ENCODE measurements around the gene CPS1. TPM values are rescaled to one million over a fixed set of nuclear protein-coding genes. Genes with fewer than 3 reads are reported as not detected.

CPS1 gene
- total RNA-seq, 3 donors from 2014 or later = 5.2 to 10.4 (median 9.2) TPM

DNA sequence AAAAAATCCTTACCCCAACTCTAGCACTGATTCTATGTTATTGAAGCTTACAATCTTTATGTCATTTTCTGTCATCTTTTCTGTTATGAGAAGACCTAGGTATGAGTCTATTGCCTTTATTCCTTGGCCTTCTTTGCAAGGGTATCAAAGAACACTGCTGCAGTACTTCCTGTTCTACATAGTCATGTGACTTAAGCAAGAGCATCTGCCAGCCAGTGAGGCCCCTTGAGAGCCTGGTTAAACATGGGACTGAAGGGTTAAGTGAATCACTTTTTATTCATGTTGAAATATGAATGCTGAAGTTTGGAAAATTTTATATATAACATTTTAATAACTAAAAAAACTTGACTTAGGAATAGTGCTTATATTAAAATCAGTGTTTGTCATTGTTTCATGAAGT, 844 bp upstream of the CPS1 start:
- intact Hi-C loops (cut with DNase I; ENCODE audit: low total_unique reads) = no loop called here
- no peaks in the 10 kb centered on the region for H3K36me3 ChIP-seq
- no peaks in the 10 kb centered on the region for H3K9me3 ChIP-seq
- no peak for DNase-seq (ENCODE audit: low spot score in 2 of 2)
- H3K4me3 ChIP-seq = no peak overlapping the region
- no peaks in the 10 kb centered on the region for H3K4me1 ChIP-seq
- no peak overlapping the region for H3K27ac ChIP-seq
- no peaks in the 10 kb centered on the region for H3K27me3 ChIP-seq
- TF ChIP-seq POLR2A (IDR thresholded peaks at IDR 0.05) (no peak), POLR2AphosphoS5 (IDR thresholded peaks at IDR 0.05) (no peak)
- TF ChIP-seq, protein P1, sequence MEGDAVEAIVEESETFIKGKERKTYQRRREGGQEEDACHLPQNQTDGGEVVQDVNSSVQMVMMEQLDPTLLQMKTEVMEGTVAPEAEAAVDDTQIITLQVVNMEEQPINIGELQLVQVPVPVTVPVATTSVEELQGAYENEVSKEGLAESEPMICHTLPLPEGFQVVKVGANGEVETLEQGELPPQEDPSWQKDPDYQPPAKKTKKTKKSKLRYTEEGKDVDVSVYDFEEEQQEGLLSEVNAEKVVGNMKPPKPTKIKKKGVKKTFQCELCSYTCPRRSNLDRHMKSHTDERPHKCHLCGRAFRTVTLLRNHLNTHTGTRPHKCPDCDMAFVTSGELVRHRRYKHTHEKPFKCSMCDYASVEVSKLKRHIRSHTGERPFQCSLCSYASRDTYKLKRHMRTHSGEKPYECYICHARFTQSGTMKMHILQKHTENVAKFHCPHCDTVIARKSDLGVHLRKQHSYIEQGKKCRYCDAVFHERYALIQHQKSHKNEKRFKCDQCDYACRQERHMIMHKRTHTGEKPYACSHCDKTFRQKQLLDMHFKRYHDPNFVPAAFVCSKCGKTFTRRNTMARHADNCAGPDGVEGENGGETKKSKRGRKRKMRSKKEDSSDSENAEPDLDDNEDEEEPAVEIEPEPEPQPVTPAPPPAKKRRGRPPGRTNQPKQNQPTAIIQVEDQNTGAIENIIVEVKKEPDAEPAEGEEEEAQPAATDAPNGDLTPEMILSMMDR (IDR thresholded peaks at IDR 0.05) = no peak

DNA sequence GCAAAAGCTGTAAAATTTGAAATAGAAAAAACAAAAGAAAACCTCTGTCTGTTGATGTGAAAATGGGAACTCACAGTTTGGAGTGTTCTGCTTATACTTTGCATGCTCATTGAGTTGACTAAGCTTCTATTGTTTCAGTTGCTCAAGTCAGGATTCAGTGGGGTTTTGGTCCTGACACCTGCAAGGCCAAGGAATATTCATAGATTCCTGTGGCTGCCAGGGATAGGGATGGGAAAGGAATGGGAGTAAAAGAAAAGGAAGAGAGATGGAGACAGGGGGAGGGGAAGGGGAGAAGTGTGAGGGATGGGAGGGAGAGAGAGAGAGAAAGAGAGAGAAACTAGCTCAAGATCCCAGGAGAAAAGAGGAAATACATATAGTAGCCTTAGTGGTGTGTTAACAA, 1.3 kb downstream of the CPS1 start:
- intact Hi-C loops (cut with DNase I; ENCODE audit: low total_unique reads) = no loop called here
- Histone ChIP-seq H3K4me3 (no peak overlapping the region), H3K4me1 (no peaks in the 10 kb centered on the region), H3K27me3 (no peaks in the 10 kb centered on the region), H3K9me3 (no peaks in the 10 kb centered on the region), H3K36me3 (no peaks in the 10 kb centered on the region), H3K27ac (no peak overlapping the region)
- TF ChIP-seq POLR2AphosphoS5 (IDR thresholded peaks at IDR 0.05) (no peak), POLR2A (IDR thresholded peaks at IDR 0.05) (no peak)
- TF ChIP-seq, protein P1 (IDR thresholded peaks at IDR 0.05) = no peak
- DNase-seq (ENCODE audit: low spot score in 2 of 2) = no peak

DNA sequence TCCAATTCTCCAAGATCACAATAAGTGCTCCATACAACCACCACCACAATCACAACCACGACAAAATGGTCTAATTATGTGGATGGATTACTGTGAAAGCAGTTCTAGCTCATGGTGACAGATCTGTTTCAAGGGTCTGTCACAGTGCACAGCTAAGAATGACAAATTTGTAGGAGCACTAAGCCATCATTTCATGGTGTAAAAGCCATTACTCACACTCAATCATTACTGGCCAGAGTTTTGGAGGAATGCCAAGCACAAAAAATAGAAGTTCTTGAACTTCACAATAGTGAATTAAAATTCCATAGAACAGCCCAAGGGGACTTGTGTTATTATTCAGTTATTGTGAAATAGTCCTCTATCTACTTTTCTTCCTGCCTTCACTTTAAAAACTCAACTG, 2.3 kb downstream of the CPS1 start:
- H3K27ac ChIP-seq = no peak overlapping the region
- no peaks in the 10 kb centered on the region for H3K36me3 ChIP-seq
- DNase-seq (ENCODE audit: low spot score in 2 of 2) = no peak
- intact Hi-C loops (cut with DNase I; ENCODE audit: low total_unique reads) = no loop called here
- no peaks in the 10 kb centered on the region for H3K4me1 ChIP-seq
- no peaks in the 10 kb centered on the region for H3K9me3 ChIP-seq
- no peaks in the 10 kb centered on the region for H3K27me3 ChIP-seq
- TF ChIP-seq, protein P1 (IDR thresholded peaks at IDR 0.05) = no peak
- TF ChIP-seq POLR2AphosphoS5 (IDR thresholded peaks at IDR 0.05) (no peak), POLR2A (IDR thresholded peaks at IDR 0.05) (no peak)
- H3K4me3 ChIP-seq = no peak overlapping the region

DNA sequence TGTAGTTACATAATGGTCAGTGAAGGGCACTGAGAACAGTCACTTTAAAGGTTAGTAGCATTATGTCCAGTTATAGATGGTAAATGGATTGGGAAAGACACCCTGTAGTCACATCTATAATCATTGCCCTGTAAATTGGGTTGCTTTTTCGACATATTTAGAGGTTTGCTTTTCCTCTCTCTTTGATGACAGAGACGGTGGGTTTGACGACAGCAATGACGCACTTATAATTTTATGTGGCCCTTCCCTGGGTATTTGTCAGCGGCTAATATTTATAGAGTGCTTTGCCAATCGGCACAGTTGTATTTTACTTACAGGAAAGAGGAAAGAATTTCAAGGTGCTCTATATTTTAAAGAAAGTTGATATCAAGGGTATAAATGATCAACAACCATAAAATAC, 2.8 kb downstream of the CPS1 start:
- H3K27me3 ChIP-seq = no peaks in the 10 kb centered on the region
- no peak overlapping the region for H3K27ac ChIP-seq
- H3K4me1 ChIP-seq = no peaks in the 10 kb centered on the region
- no peaks in the 10 kb centered on the region for H3K36me3 ChIP-seq
- TF ChIP-seq POLR2A (IDR thresholded peaks at IDR 0.05) (no peak), POLR2AphosphoS5 (IDR thresholded peaks at IDR 0.05) (no peak)
- TF ChIP-seq, protein P1 (IDR thresholded peaks at IDR 0.05) = no peak
- H3K9me3 ChIP-seq = no peaks in the 10 kb centered on the region
- no peak overlapping the region for H3K4me3 ChIP-seq
- no peak for DNase-seq (ENCODE audit: low spot score in 2 of 2)
- intact Hi-C loops (cut with DNase I; ENCODE audit: low total_unique reads) = no loop called here

DNA sequence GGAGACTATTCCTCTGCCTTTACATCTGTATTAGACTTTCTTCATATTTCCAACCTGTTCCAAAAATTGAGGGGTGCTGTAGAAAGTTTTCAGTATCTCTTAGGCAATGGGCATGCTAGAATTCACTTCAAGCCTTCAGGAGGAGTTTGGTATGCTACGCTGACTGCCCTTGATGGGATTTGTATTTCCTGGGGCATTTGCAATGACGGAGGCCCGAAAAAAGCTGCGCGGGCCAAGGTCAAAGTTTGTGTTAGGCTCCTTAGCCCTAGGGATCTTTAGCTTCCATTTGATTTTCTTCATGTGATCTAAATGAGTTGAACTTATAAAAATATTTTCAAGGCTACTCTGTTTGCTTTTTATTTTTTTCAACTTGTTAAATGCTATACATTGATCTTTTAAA, 5.1 kb downstream of the CPS1 start:
- intact Hi-C loops (cut with DNase I; ENCODE audit: low total_unique reads) = no loop called here
- H3K9me3 ChIP-seq = no peaks in the 10 kb centered on the region
- TF ChIP-seq, protein P1 (IDR thresholded peaks at IDR 0.05) = no peak
- TF ChIP-seq POLR2A (IDR thresholded peaks at IDR 0.05) (no peak), POLR2AphosphoS5 (IDR thresholded peaks at IDR 0.05) (no peak)
- H3K27me3 ChIP-seq = no peaks in the 10 kb centered on the region
- DNase-seq (ENCODE audit: low spot score in 2 of 2) = no peak
- no peak overlapping the region for H3K27ac ChIP-seq
- H3K36me3 ChIP-seq = no peaks in the 10 kb centered on the region
- H3K4me3 ChIP-seq = no peak overlapping the region
- no peaks in the 10 kb centered on the region for H3K4me1 ChIP-seq

All from breast epithelium (tissue), 4 donors.